IMR-90 (cell line): ENCODE results near the gene ITGA6. TPM values are rescaled to one million over a fixed set of nuclear protein-coding genes. Genes with fewer than 3 reads are reported as not detected.

ENCODE experiments used
- ATAC-seq: fragments of 200-7000 bp; cut with Tn5 transposase; 2 replicates; pipeline ENCODE4 v1.9.1; 2020; ENCODE audit warnings: low read depth, mild to moderate bottlenecking, moderate library complexity
- BruUV-seq: library from RNA; stranded (reverse); fragments of 400-500 nt; replicated peaks from 2 replicates; lab custom pipeline; 2021; lab: Mats Ljungman, UMichigan
- CTCF ChIA-PET: fragments of 300-600 bp; formaldehyde crosslinking; extraction: SDS; loops from one replicate; lab custom pipeline; 2021; ENCODE audit warnings: antibody characterized with exemption; lab: Yijun Ruan, JAX
- POLR2A ChIA-PET: fragments of 300-600 bp; sonication (Branson Sonifier 250); formaldehyde crosslinking; loops from one replicate; lab custom pipeline; 2022; ENCODE audit warnings: antibody characterized with exemption; ENCODE audit not compliant: unreplicated experiment; lab: Charles Lee
- DNase-seq: peaks from one replicate; pipeline ENCODE4 v3.0.0; 2013
- H2AFZ ChIP-seq: replicated peaks from 2 replicates; pipeline ENCODE3; 2013; ENCODE audit warnings: low read length, mild to moderate bottlenecking; ENCODE audit not compliant: poor library complexity
- H2AK5ac ChIP-seq: 2 replicates; pipeline ENCODE4 v1.6.1; 2013; ENCODE audit warnings: low read depth, low read length, inconsistent platforms
- H2AK9ac ChIP-seq: replicated peaks from 2 replicates; pipeline ENCODE3; 2013; ENCODE audit warnings: mild to moderate bottlenecking, low read depth, low read length, moderate library complexity; ENCODE audit not compliant: poor library complexity
- H2BK120ac ChIP-seq: 2 replicates; pipeline ENCODE4 v1.6.1; 2013; ENCODE audit warnings: low read depth, low read length, inconsistent platforms
- H2BK15ac ChIP-seq: 3 replicates; pipeline ENCODE4 v1.6.1; 2013; ENCODE audit warnings: low read depth, low read length, inconsistent platforms
- H2BK20ac ChIP-seq: 2 replicates; pipeline ENCODE4 v1.6.1; 2013; ENCODE audit warnings: low read depth, mild to moderate bottlenecking, inconsistent platforms, low read length, moderate library complexity
- H2BK5ac ChIP-seq: 2 replicates; pipeline ENCODE4 v1.6.1; 2013; ENCODE audit warnings: mild to moderate bottlenecking, low read depth, low read length, inconsistent platforms; ENCODE audit not compliant: poor library complexity, severe bottlenecking
- H3K14ac ChIP-seq: replicated peaks from 2 replicates; pipeline ENCODE4 v1.6.1; 2013; ENCODE audit warnings: low read depth, low read length, inconsistent platforms
- H3K18ac ChIP-seq: 2 replicates; pipeline ENCODE4 v1.6.1; 2013; ENCODE audit warnings: low read depth, low read length, control low read depth
- H3K23ac ChIP-seq: 2 replicates; pipeline ENCODE4 v1.6.1; 2013; ENCODE audit warnings: low read depth, low read length, inconsistent platforms
- H3K27ac ChIP-seq: 2 replicates; pipeline ENCODE4 v1.5.1; 2013; ENCODE audit warnings: mild to moderate bottlenecking, control low read depth, low read length; ENCODE audit not compliant: insufficient read depth
- H3K27me3 ChIP-seq: 2 replicates; pipeline ENCODE4 v1.6.1; 2013; ENCODE audit warnings: low read length; ENCODE audit not compliant: control insufficient read depth, insufficient read depth
- H3K36me3 ChIP-seq: 2 replicates; pipeline ENCODE4 v1.6.1; 2013; ENCODE audit warnings: low read length, mixed read lengths; ENCODE audit not compliant: control insufficient read depth, insufficient read depth
- H3K4ac ChIP-seq: 2 replicates; pipeline ENCODE4 v1.6.1; 2013; ENCODE audit warnings: low read depth, low read length, inconsistent platforms
- H3K4me1 ChIP-seq: 2 replicates; pipeline ENCODE4 v1.6.1; 2013; ENCODE audit warnings: low read length, mixed read lengths; ENCODE audit not compliant: control insufficient read depth, insufficient read depth
- H3K4me2 ChIP-seq: 2 replicates; pipeline ENCODE4 v1.6.1; 2013; ENCODE audit warnings: low read depth, mild to moderate bottlenecking, control low read depth, low read length, moderate library complexity
- H3K4me3 ChIP-seq: 2 replicates; pipeline ENCODE4 v1.5.1; 2013; ENCODE audit warnings: low read depth, mild to moderate bottlenecking, control low read depth, low read length, moderate library complexity; ENCODE audit not compliant: insufficient read depth
- H3K56ac ChIP-seq: 2 replicates; pipeline ENCODE4 v1.6.1; 2013; ENCODE audit warnings: low read length, inconsistent platforms; ENCODE audit not compliant: insufficient read depth; ENCODE audit errors: extremely low read depth
- H3K79me1 ChIP-seq, 2 experiments: 2 replicates each; pipeline ENCODE4 v1.6.1; 2013; ENCODE audit warnings: low read length in 2 of 2, inconsistent platforms in 1 of 2, low read depth in 1 of 2
- H3K9ac ChIP-seq: 2 replicates; pipeline ENCODE4 v1.6.1; 2013; ENCODE audit warnings: low read depth, low read length, control low read depth
- H3K9me1 ChIP-seq: 2 replicates; pipeline ENCODE4 v1.6.1; 2013; ENCODE audit warnings: low read length, inconsistent platforms; ENCODE audit not compliant: insufficient read depth
- H3K9me3 ChIP-seq: 2 replicates; pipeline ENCODE4 v1.6.1; 2013; ENCODE audit warnings: low read length; ENCODE audit not compliant: control insufficient read depth, insufficient read depth
- H4K20me1 ChIP-seq: 2 replicates; pipeline ENCODE4 v1.6.1; 2013; ENCODE audit warnings: low read length, inconsistent platforms; ENCODE audit not compliant: insufficient read depth
- H4K5ac ChIP-seq: 2 replicates; pipeline ENCODE4 v1.6.1; 2013; ENCODE audit warnings: mild to moderate bottlenecking, low read depth, low read length, control low read depth
- H4K8ac ChIP-seq, 2 experiments: 2 replicates each; pipeline ENCODE4 v1.6.1; 2013; ENCODE audit warnings: low read depth in 2 of 2, low read length in 2 of 2, control low read depth in 1 of 2, inconsistent platforms in 1 of 2
- H4K91ac ChIP-seq: 2 replicates; pipeline ENCODE4 v1.6.1; 2013; ENCODE audit warnings: low read depth, low read length, inconsistent platforms; ENCODE audit not compliant: insufficient read depth
- CEBPB ChIP-seq: IDR thresholded peaks from 2 replicates; pipeline ENCODE4 v1.6.1; 2012; ENCODE audit warnings: low read depth, low read length, improper control_type of control experiment
- CHD1 ChIP-seq: IDR thresholded peaks from 2 replicates; pipeline ENCODE4 v1.6.1; 2012; ENCODE audit warnings: low read depth, low read length, improper control_type of control experiment
- CTCF ChIP-seq: conservative IDR thresholded peaks from 2 replicates; pipeline ENCODE4 v1.5.1; 2012; ENCODE audit warnings: mild to moderate bottlenecking, low read depth, low read length, improper control_type of control experiment
- ELK1 ChIP-seq: fragments of 150-350 bp; IDR thresholded peaks from 2 replicates; pipeline ENCODE4 v1.6.1; 2016; ENCODE audit warnings: low read depth, mild to moderate bottlenecking, low read length, moderate library complexity, borderline replicate concordance
- FOS ChIP-seq: fragments of 150-350 bp; IDR thresholded peaks from 2 replicates; pipeline ENCODE4 v1.6.1; 2016; ENCODE audit warnings: low read depth, low read length
- MAFK ChIP-seq: IDR thresholded peaks from 2 replicates; pipeline ENCODE4 v1.6.1; 2012; ENCODE audit warnings: low read depth, low read length, improper control_type of control experiment
- MAZ ChIP-seq: IDR thresholded peaks from 2 replicates; pipeline ENCODE4 v1.6.1; 2012; ENCODE audit warnings: low read depth, mild to moderate bottlenecking, low read length, improper control_type of control experiment, moderate library complexity, borderline replicate concordance
- MXI1 ChIP-seq: IDR thresholded peaks from 2 replicates; pipeline ENCODE4 v1.6.1; 2012; ENCODE audit warnings: low read depth, mild to moderate bottlenecking, low read length, moderate library complexity, borderline replicate concordance
- NFE2L2 ChIP-seq: fragments of 150-350 bp; IDR thresholded peaks from 2 replicates; pipeline ENCODE4 v1.6.1; 2016; ENCODE audit warnings: low read depth, mild to moderate bottlenecking, low read length
- POLR2A ChIP-seq: IDR thresholded peaks from 2 replicates; pipeline ENCODE4 v1.6.1; 2012; ENCODE audit warnings: mild to moderate bottlenecking, low read depth, low read length
- RAD21 ChIP-seq: IDR thresholded peaks from 2 replicates; pipeline ENCODE4 v1.6.1; 2012; ENCODE audit warnings: low read length, improper control_type of control experiment
- RCOR1 ChIP-seq: IDR thresholded peaks from 2 replicates; pipeline ENCODE4 v1.6.1; 2012; ENCODE audit warnings: mild to moderate bottlenecking, low read length, improper control_type of control experiment; ENCODE audit not compliant: insufficient replicate concordance
- RFX5 ChIP-seq: IDR thresholded peaks from 2 replicates; pipeline ENCODE4 v1.8.0; 2012; ENCODE audit warnings: low read depth, mild to moderate bottlenecking, low read length, moderate library complexity
- SMC3 ChIP-seq: fragments of 150-350 bp; IDR thresholded peaks from 2 replicates; pipeline ENCODE4 v1.6.1; 2016; ENCODE audit warnings: low read depth, mild to moderate bottlenecking, antibody characterized with exemption, low read length, moderate library complexity
- WGBS, 2 experiments: methylation state at CpG; one replicate each; pipeline versions ENCODE4 v1.1.5 to v1.1.7; 2013; ENCODE audit warnings: missing lambda C conversion rate in 2 of 2; ENCODE audit not compliant: insufficient read length in 1 of 2; ENCODE audit errors: extremely low coverage in 2 of 2; 5-methylcytosine and 5-hydroxymethylcytosine counted together
- dilution Hi-C: fragments of 300-500 bp; cut with HindIII; formaldehyde crosslinking; loops from one replicate; pipeline ENCODE4 v1.14.3; 2018; ENCODE audit warnings: low sequenced_read_pairs; ENCODE audit not compliant: unreplicated experiment
- in situ Hi-C: fragments of 300-500 bp; cut with MboI; formaldehyde crosslinking; loops from 3 replicates; pipeline ENCODE4 v1.14.3; 2019; ENCODE audit warnings: low sequenced_read_pairs, inconsistent platforms, mixed read lengths
- intact Hi-C: fragments of 100-400 bp; cut with micrococcal nuclease; formaldehyde crosslinking; loops from 2 replicates; pipeline ENCODE4 v1.10.0; 2022
- polyA plus RNA-seq, 3 experiments: library from polyadenylated mRNA; depleted of rRNA; stranded (reverse); fragments of >200 nt; gene quantifications; 2 replicates each; pipeline ENCODE4 v1.2.3, GENCODE V29; 2012; ENCODE audit warnings: low replicate concordance in 1 of 3
- total RNA-seq: library from RNA; depleted of rRNA; stranded (reverse); fragments of >200 nt; gene quantifications from 2 replicates; pipeline ENCODE4 v1.2.3, GENCODE V29; 2012
- TF ChIP-seq, protein P1 (sequence below): fragments of 150-350 bp; IDR thresholded peaks from 2 replicates; pipeline ENCODE4 v1.6.1; 2017; ENCODE audit warnings: mild to moderate bottlenecking, antibody characterized with exemption, low read length, low read depth

ITGA6 gene
- total and polyA plus RNA-seq, 2 of the 4 experiments (the other 2 are of a cell fraction), result 12.5 to 43.9 TPM

GRCh38 chr2:172416447-172417058 lies 10.8 kb upstream of the ITGA6 start:
- dilution Hi-C loops, result no loop called here

More at GRCh38 chr2:172416447-172417058, 10.8 kb upstream of the ITGA6 start:
- DNase-seq (no peak), ATAC-seq (no peak)
- no peaks in the 10 kb centered on the region for H3K9me1 ChIP-seq
- H3K56ac ChIP-seq, result no peak overlapping the region
- no TSS peak for BruUV-seq
- H2BK15ac ChIP-seq, result no peak overlapping the region
- no peak overlapping the region for H3K9ac ChIP-seq
- no peak overlapping the region for H2BK5ac ChIP-seq
- H3K4ac ChIP-seq, result no peak overlapping the region
- no peak overlapping the region for H2AFZ ChIP-seq
- H3K27ac ChIP-seq, result no peak overlapping the region
- POLR2A ChIA-PET, result no interaction called here
- H3K4me1 ChIP-seq, result no peaks in the 10 kb centered on the region
- no peak overlapping the region for H3K18ac ChIP-seq
- H2BK20ac ChIP-seq, result no peak overlapping the region
- no peaks in the 10 kb centered on the region; the same call in none of the 2 replicates for H3K9me3 ChIP-seq
- no peak overlapping the region for H3K14ac ChIP-seq
- in situ Hi-C loops, result no loop called here
- no peak overlapping the region for H2BK120ac ChIP-seq
- H3K36me3 ChIP-seq, result no peaks in the 10 kb centered on the region
- no peak overlapping the region for H4K5ac ChIP-seq
- no peak overlapping the region for H3K23ac ChIP-seq
- no peak overlapping the region for H4K8ac ChIP-seq
- TF ChIP-seq, protein P1, sequence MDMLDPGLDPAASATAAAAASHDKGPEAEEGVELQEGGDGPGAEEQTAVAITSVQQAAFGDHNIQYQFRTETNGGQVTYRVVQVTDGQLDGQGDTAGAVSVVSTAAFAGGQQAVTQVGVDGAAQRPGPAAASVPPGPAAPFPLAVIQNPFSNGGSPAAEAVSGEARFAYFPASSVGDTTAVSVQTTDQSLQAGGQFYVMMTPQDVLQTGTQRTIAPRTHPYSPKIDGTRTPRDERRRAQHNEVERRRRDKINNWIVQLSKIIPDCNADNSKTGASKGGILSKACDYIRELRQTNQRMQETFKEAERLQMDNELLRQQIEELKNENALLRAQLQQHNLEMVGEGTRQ, result no peak
- TF ChIP-seq MAFK (no peak), POLR2A (no peak), FOS (no peak), SMC3 (no peak), MXI1 (no peak), RCOR1 (no peak), NFE2L2 (no peak), RAD21 (no peak), RFX5 (no peak), CTCF (no peak), ELK1 (no peak), CHD1 (no peak), CEBPB (no peak), MAZ (no peak)
- H2AK9ac ChIP-seq, result no peak overlapping the region
- WGBS, 2 experiments, result no CpG with 5 or more reads among the region's 1 CpG
- intact Hi-C loops, result no loop called here
- H4K91ac ChIP-seq, result no peak overlapping the region
- no peak overlapping the region for H3K4me3 ChIP-seq
- H3K4me2 ChIP-seq, result no peak overlapping the region
- no peaks in the 10 kb centered on the region for H4K20me1 ChIP-seq
- peaks cover 3% of the 10 kb centered on the region for H3K27me3 ChIP-seq
- H3K79me1 ChIP-seq, result no peaks in the 10 kb centered on the region
- CTCF ChIA-PET, result no interaction called here
- no peak overlapping the region for H2AK5ac ChIP-seq
